Natural killer cell (primary cell): ENCODE data around the gene KLHL3. TPM values are rescaled to one million over a fixed set of nuclear protein-coding genes. Genes with fewer than 3 reads are reported as not detected.

Experiments
- ATAC-seq, 3 donors: fragments of 150-1000 bp in 2 of 3; fragments of 200-7000 bp in 1 of 3; cut with Tn5 transposase; 1 replicate in 1 of 3; 2 replicates in 2 of 3; pipeline ENCODE4 v1.10.0; 2021; ENCODE audit warnings: mild to moderate bottlenecking in 2 of 3, moderate library complexity in 2 of 3
- DNase-seq, 2 donors: peaks; one replicate each; pipeline versions ENCODE4 v3.0.0 to v3.0.0-alpha.2; 2013 to 2021; ENCODE audit warnings: mixed read lengths in 1 of 2
- H3K27ac ChIP-seq: one replicate; pipeline ENCODE4 v1.5.1; 2013; ENCODE audit warnings: mild to moderate bottlenecking, low read length
- H3K27me3 ChIP-seq: one replicate; pipeline ENCODE4 v1.6.1; 2013; ENCODE audit warnings: low read length; ENCODE audit not compliant: control insufficient read depth, insufficient read depth
- H3K36me3 ChIP-seq: one replicate; pipeline ENCODE4 v1.6.1; 2013; ENCODE audit warnings: low read length; ENCODE audit not compliant: control insufficient read depth, insufficient read depth
- H3K4me1 ChIP-seq: one replicate; pipeline ENCODE4 v1.6.1; 2013; ENCODE audit warnings: low read length; ENCODE audit not compliant: control insufficient read depth, insufficient read depth
- H3K4me3 ChIP-seq: one replicate; pipeline ENCODE4 v1.5.1; 2013; ENCODE audit warnings: low read length
- H3K9me3 ChIP-seq: one replicate; pipeline ENCODE4 v1.6.1; 2013; ENCODE audit warnings: low read length; ENCODE audit not compliant: control insufficient read depth, insufficient read depth
- H3K27ac Mint-ChIP-seq, 2 donors: one replicate each; pipeline ENCODE4 v1.8.0; 2022; ENCODE audit warnings: mild to moderate bottlenecking in 2 of 2, mixed read lengths in 2 of 2, moderate library complexity in 1 of 2
- H3K27me3 Mint-ChIP-seq, 2 donors: one replicate each; pipeline ENCODE4 v1.8.0; 2022; ENCODE audit warnings: low read depth in 2 of 2, mixed read lengths in 2 of 2
- H3K36me3 Mint-ChIP-seq: one replicate; pipeline ENCODE4 v1.8.0; 2022; ENCODE audit warnings: mixed read lengths
- H3K4me1 Mint-ChIP-seq, 2 donors: one replicate each; pipeline ENCODE4 v1.8.0; 2022; ENCODE audit warnings: mixed read lengths in 2 of 2
- H3K4me3 Mint-ChIP-seq: one replicate; pipeline ENCODE4 v1.8.0; 2022; ENCODE audit warnings: mild to moderate bottlenecking, moderate library complexity, mixed read lengths
- H3K9me3 Mint-ChIP-seq, 2 donors: one replicate each; pipeline ENCODE4 v1.8.0; 2022; ENCODE audit warnings: mixed read lengths in 2 of 2
- WGBS: methylation state at CpG from one replicate; pipeline ENCODE4 v1.1.7; 2013; ENCODE audit warnings: missing lambda C conversion rate; ENCODE audit not compliant: insufficient coverage; 5-methylcytosine and 5-hydroxymethylcytosine counted together
- intact Hi-C: fragments of 100-400 bp; cut with micrococcal nuclease; formaldehyde crosslinking; loops from one replicate; pipeline ENCODE4 v1.14.2; 2022
- total RNA-seq, 4 donors: library from RNA; stranded (reverse); fragments of 120-200 nt in 1 of 4; gene quantifications; one replicate each; pipeline versions ENCODE4 v1.2.3 to v1.2.4, GENCODE V29; 2013 to 2022
- TF ChIP-seq, protein P1 (sequence below): fragments of 200-600 bp; IDR thresholded peaks from one replicate; pipeline ENCODE4 v1.8.0; 2022; ENCODE audit warnings: antibody characterized with exemption

KLHL3 gene
- total RNA-seq, 3 donors from 2014 or later (not counting 1 experiment from before 2014, with no cell fraction given): 11.2 to 14.0 (median 13.2) TPM

DNA sequence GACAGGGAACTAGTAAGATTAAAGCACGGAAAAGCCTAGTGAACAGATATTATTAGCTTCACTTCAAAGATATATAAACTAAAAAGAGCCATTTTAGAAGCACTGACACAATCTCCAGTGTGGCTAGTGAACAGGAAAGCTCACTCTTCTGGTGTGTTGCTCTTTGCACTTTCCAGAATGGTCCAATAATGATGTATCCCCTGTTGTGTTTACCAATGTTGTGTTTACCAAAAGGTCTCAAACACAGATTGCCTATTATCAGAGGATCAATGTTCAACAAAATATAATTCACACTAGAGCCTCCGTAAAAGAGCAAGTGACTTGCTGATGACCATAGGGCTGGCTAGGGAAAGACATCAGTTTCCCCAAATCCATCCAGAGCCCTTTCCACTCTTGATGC, 11.6 kb downstream of the KLHL3 start:
- Mint-ChIP-seq H3K4me3 (no peak overlapping the region), H3K27me3 (no peaks in the 10 kb centered on the region), H3K27ac (no peak overlapping the region), H3K36me3 (no peaks in the 10 kb centered on the region), H3K4me1 (no peaks in the 10 kb centered on the region), H3K9me3 (no peaks in the 10 kb centered on the region)
- no peak for ATAC-seq
- TF ChIP-seq, protein P1, sequence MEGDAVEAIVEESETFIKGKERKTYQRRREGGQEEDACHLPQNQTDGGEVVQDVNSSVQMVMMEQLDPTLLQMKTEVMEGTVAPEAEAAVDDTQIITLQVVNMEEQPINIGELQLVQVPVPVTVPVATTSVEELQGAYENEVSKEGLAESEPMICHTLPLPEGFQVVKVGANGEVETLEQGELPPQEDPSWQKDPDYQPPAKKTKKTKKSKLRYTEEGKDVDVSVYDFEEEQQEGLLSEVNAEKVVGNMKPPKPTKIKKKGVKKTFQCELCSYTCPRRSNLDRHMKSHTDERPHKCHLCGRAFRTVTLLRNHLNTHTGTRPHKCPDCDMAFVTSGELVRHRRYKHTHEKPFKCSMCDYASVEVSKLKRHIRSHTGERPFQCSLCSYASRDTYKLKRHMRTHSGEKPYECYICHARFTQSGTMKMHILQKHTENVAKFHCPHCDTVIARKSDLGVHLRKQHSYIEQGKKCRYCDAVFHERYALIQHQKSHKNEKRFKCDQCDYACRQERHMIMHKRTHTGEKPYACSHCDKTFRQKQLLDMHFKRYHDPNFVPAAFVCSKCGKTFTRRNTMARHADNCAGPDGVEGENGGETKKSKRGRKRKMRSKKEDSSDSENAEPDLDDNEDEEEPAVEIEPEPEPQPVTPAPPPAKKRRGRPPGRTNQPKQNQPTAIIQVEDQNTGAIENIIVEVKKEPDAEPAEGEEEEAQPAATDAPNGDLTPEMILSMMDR: no peak
- 90% methylated on average over 2 of the region's 2 CpGs for WGBS
- H3K36me3 ChIP-seq: no peaks in the 10 kb centered on the region
- H3K27ac ChIP-seq: no peak overlapping the region
- no peaks in the 10 kb centered on the region for H3K27me3 ChIP-seq
- H3K4me1 ChIP-seq: no peaks in the 10 kb centered on the region
- no peak for DNase-seq
- intact Hi-C loops: no loop called here
- no peaks in the 10 kb centered on the region for H3K9me3 ChIP-seq
- H3K4me3 ChIP-seq: no peak overlapping the region

DNA sequence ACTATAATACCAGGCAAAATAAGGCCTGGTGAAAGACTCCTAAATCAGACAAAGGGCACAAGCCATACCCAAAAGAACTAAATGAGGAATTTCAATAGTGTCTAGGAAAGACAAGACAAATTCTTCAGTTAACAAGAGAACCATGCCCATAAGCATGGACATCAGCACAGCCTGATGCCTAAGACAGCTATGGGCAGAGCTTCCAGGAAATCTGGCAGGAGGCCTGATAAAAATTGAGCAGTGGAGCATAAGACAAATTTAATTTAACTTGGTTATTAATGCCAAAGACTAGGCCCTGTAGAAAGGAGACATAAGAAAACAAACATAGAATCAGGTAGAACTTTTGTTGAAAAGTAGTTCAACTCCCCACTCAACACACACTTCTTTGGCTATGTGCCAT, 17.3 kb downstream of the KLHL3 start:
- Histone ChIP-seq H3K9me3 (no peaks in the 10 kb centered on the region), H3K27ac (no peak overlapping the region), H3K4me1 (no peaks in the 10 kb centered on the region), H3K36me3 (no peaks in the 10 kb centered on the region), H3K4me3 (no peak overlapping the region), H3K27me3 (no peaks in the 10 kb centered on the region)
- no peak overlapping the region for H3K27ac Mint-ChIP-seq
- intact Hi-C loops: no loop called here
- H3K4me1 Mint-ChIP-seq: no peaks in the 10 kb centered on the region
- ATAC-seq: no peak
- H3K9me3 Mint-ChIP-seq: no peaks in the 10 kb centered on the region
- TF ChIP-seq, protein P1: no peak
- no peak overlapping the region for H3K4me3 Mint-ChIP-seq
- H3K36me3 Mint-ChIP-seq: no peaks in the 10 kb centered on the region
- no peak for DNase-seq
- H3K27me3 Mint-ChIP-seq: no peaks in the 10 kb centered on the region

DNA sequence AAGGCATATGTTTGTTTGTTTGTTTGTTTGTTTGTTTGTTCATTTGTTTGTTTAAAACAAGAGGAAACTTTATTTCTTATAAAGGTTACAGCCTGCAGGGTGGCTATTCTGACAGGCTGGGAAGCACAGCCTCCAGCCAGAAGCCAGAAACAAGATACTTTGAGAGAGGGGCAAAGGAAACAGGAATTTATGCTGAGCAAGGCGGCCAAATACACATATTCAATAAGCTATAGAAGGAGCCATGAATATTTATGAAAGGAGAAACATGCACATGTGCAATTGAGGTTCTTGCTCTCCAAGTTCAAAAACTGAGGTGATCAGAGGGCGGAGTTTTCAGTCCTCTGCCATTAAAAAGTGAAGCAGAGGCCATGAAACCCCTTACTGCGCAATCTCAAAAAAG, 19.6 kb downstream of the KLHL3 start:
- WGBS: 97% methylated on average over 2 of the region's 3 CpGs
- Mint-ChIP-seq H3K27me3 (no peaks in the 10 kb centered on the region), H3K27ac (no peak overlapping the region), H3K36me3 (no peaks in the 10 kb centered on the region), H3K4me3 (no peak overlapping the region), H3K9me3 (peaks cover 2 to 3% of the 10 kb centered on the region in 2 donors), H3K4me1 (no peaks in the 10 kb centered on the region)
- H3K27me3 ChIP-seq: no peaks in the 10 kb centered on the region
- TF ChIP-seq, protein P1: no peak
- no peak overlapping the region for H3K27ac ChIP-seq
- H3K36me3 ChIP-seq: no peaks in the 10 kb centered on the region
- intact Hi-C loops: no loop called here
- ATAC-seq: no peak
- no peak overlapping the region for H3K4me3 ChIP-seq
- DNase-seq: no peak
- no peaks in the 10 kb centered on the region for H3K9me3 ChIP-seq
- H3K4me1 ChIP-seq: no peaks in the 10 kb centered on the region

DNA sequence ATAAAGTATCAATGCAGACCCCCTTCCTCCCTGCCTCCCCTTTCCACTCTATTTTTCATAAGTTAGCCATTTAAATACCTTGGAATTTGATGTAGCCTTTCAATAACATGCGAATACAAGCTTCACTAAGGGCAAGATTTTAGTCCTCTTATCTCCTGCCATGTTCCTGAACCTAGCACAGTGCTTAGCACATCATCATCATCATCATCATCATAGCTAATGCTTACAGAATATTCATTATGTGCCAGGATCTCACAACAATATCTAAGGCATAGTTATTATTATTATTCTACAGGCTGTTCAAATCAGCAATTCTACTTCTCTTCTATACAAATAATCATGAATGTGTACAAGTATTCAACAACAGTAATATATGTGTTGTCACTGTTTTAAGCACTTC, 20.4 kb downstream of the KLHL3 start:
- Mint-ChIP-seq H3K27ac (no peak overlapping the region), H3K36me3 (no peaks in the 10 kb centered on the region), H3K27me3 (no peaks in the 10 kb centered on the region), H3K4me1 (no peaks in the 10 kb centered on the region), H3K4me3 (no peak overlapping the region), H3K9me3 (peaks cover 2 to 3% of the 10 kb centered on the region in 2 donors)
- intact Hi-C loops: no loop called here
- no peak for ATAC-seq
- no peak overlapping the region for H3K27ac ChIP-seq
- TF ChIP-seq, protein P1: no peak
- no peak overlapping the region for H3K4me3 ChIP-seq
- no peaks in the 10 kb centered on the region for H3K36me3 ChIP-seq
- 95% methylated on average over 1 of the region's 1 CpG for WGBS
- DNase-seq: no peak
- no peaks in the 10 kb centered on the region for H3K4me1 ChIP-seq
- H3K9me3 ChIP-seq: no peaks in the 10 kb centered on the region
- H3K27me3 ChIP-seq: no peaks in the 10 kb centered on the region
